GM23338 (cell line): ENCODE results near the gene SNTG2. TPM values are rescaled to one million over a fixed set of nuclear protein-coding genes. Genes with fewer than 3 reads are reported as not detected.

Source experiments
- ATAC-seq: fragments of 200-7000 bp; cut with Tn5 transposase; 3 replicates; pipeline ENCODE4 v1.9.1; 2020
- DNase-seq: peaks from one replicate; pipeline ENCODE4 v3.0.0-alpha.2; 2015; ENCODE audit warnings: low spot score
- H2AFZ ChIP-seq: fragments of 200-600 bp; sonication (generic); 2 replicates; pipeline ENCODE4 v1.8.0; 2016; ENCODE audit warnings: antibody characterized with exemption, mild to moderate bottlenecking, moderate library complexity
- H3F3A ChIP-seq: fragments of 200-600 bp; sonication (generic); replicated peaks from 2 replicates; pipeline ENCODE4 v1.8.0; 2017; ENCODE audit warnings: antibody characterized with exemption, mixed run types, low read depth
- H3K27ac ChIP-seq: fragments of 200-600 bp; sonication (generic); 2 replicates; pipeline ENCODE4 v1.6.1; 2016; ENCODE audit warnings: low read depth
- H3K27me3 ChIP-seq: fragments of 200-600 bp; sonication (generic); 2 replicates; pipeline ENCODE4 v1.8.0; 2016; ENCODE audit warnings: mild to moderate bottlenecking, mixed run types, moderate library complexity; ENCODE audit not compliant: insufficient read depth
- H3K36me3 ChIP-seq: fragments of 200-600 bp; sonication (generic); 2 replicates; pipeline ENCODE4 v1.8.0; 2016; ENCODE audit warnings: mild to moderate bottlenecking; ENCODE audit not compliant: insufficient read depth
- H3K4me1 ChIP-seq: fragments of 200-600 bp; sonication (generic); 2 replicates; pipeline ENCODE4 v1.8.0; 2016; ENCODE audit warnings: mild to moderate bottlenecking, moderate library complexity; ENCODE audit not compliant: insufficient read depth
- H3K4me2 ChIP-seq: fragments of 200-600 bp; sonication (generic); 2 replicates; pipeline ENCODE4 v1.7.1; 2017; ENCODE audit warnings: mixed run types
- H3K4me3 ChIP-seq: fragments of 200-600 bp; sonication (generic); 2 replicates; pipeline ENCODE4 v1.6.1; 2016; ENCODE audit warnings: mixed run types
- H3K79me2 ChIP-seq: fragments of 200-600 bp; sonication (generic); replicated peaks from 2 replicates; pipeline ENCODE4 v1.8.0; 2017; ENCODE audit warnings: mild to moderate bottlenecking; ENCODE audit not compliant: insufficient read depth
- H3K9me2 ChIP-seq: fragments of 200-600 bp; sonication (generic); 2 replicates; pipeline ENCODE4 v1.8.0; 2017; ENCODE audit not compliant: insufficient read depth
- H4K20me1 ChIP-seq: fragments of 200-600 bp; sonication (generic); replicated peaks from 2 replicates; pipeline ENCODE4 v1.8.0; 2017; ENCODE audit warnings: mild to moderate bottlenecking; ENCODE audit not compliant: insufficient read depth
- H3K27ac Mint-ChIP-seq: 2 replicates; pipeline ENCODE4 v1.8.0; 2020; ENCODE audit warnings: inconsistent platforms, mild to moderate bottlenecking, moderate library complexity, mixed read lengths
- H3K27me3 Mint-ChIP-seq: 3 replicates; pipeline ENCODE4 v1.8.0; 2022; ENCODE audit warnings: low read depth, mild to moderate bottlenecking, moderate library complexity, mixed read lengths, inconsistent platforms; ENCODE audit not compliant: insufficient read depth, poor library complexity
- H3K36me3 Mint-ChIP-seq: 3 replicates; pipeline ENCODE4 v1.8.0; 2021; ENCODE audit warnings: low read depth, mild to moderate bottlenecking, inconsistent platforms, moderate library complexity, mixed read lengths
- H3K4me1 Mint-ChIP-seq: 3 replicates; pipeline ENCODE4 v1.8.0; 2020; ENCODE audit warnings: mild to moderate bottlenecking, inconsistent platforms, mixed read lengths
- H3K4me3 Mint-ChIP-seq: 3 replicates; pipeline ENCODE4 v1.8.0; 2021; ENCODE audit warnings: moderate library complexity, mild to moderate bottlenecking, inconsistent platforms, mixed read lengths
- H3K9me3 Mint-ChIP-seq: 3 replicates; pipeline ENCODE4 v1.8.0; 2020; ENCODE audit warnings: moderate library complexity, mild to moderate bottlenecking, inconsistent platforms, mixed read lengths
- CREB1 ChIP-seq: fragments of 250-450 bp; sonication (Bioruptor Pico); IDR thresholded peaks from 2 replicates; pipeline ENCODE4 v1.5.0; 2020; ENCODE audit warnings: low read depth, mild to moderate bottlenecking, moderate library complexity
- EZH2 ChIP-seq: fragments of 200-600 bp; sonication (generic); IDR thresholded peaks from one replicate; pipeline ENCODE4 v1.8.0; 2017; ENCODE audit warnings: antibody characterized with exemption, mild to moderate bottlenecking, low read depth; ENCODE audit not compliant: unreplicated experiment
- EZH2phosphoT487 ChIP-seq: fragments of 200-600 bp; sonication (generic); IDR thresholded peaks from one replicate; pipeline ENCODE4 v1.8.1; 2018; ENCODE audit warnings: antibody characterized with exemption; ENCODE audit not compliant: unreplicated experiment
- JUNB ChIP-seq: IDR thresholded peaks from one replicate; pipeline ENCODE4 v1.6.1; 2016; ENCODE audit warnings: antibody characterized with exemption; ENCODE audit not compliant: unreplicated experiment
- NANOG ChIP-seq: IDR thresholded peaks from 2 replicates; pipeline ENCODE4 v1.6.1; 2016; ENCODE audit warnings: antibody characterized with exemption, borderline replicate concordance
- POLR2AphosphoS5 ChIP-seq: IDR thresholded peaks from 2 replicates; pipeline ENCODE4 v1.6.1; 2016; ENCODE audit warnings: antibody characterized with exemption, low read depth
- STAT1 ChIP-seq: IDR thresholded peaks from one replicate; pipeline ENCODE4 v1.6.1; 2016; ENCODE audit warnings: antibody characterized with exemption; ENCODE audit not compliant: unreplicated experiment
- ZNF114 ChIP-seq: fragments of 250-450 bp; sonication (Bioruptor Pico); IDR thresholded peaks from 2 replicates; pipeline ENCODE4 v1.5.0; 2020; ENCODE audit warnings: mild to moderate bottlenecking, moderate library complexity
- ZNF331 ChIP-seq: fragments of 250-450 bp; sonication (Bioruptor Pico); IDR thresholded peaks from 2 replicates; pipeline ENCODE4 v1.5.0; 2020; ENCODE audit warnings: low read depth, mild to moderate bottlenecking, moderate library complexity
- polyA plus RNA-seq: library from polyadenylated mRNA; unstranded; fragments of >200 nt; fragmentation: Nextera tagmentation; extraction: Ambion mirVana; gene quantifications from 2 replicates; pipeline ENCODE4 v1.2.1, GENCODE V29; 2016
- total RNA-seq: library from RNA; depleted of rRNA; stranded (reverse); fragments of >200 nt; shearing (Covaris generic); gene quantifications from 2 replicates; pipeline ENCODE4 v1.2.3, GENCODE V29; 2014
- TF ChIP-seq, protein P1 (sequence below): IDR thresholded peaks from one replicate; pipeline ENCODE4 v1.6.1; 2018; ENCODE audit warnings: antibody characterized with exemption; ENCODE audit not compliant: unreplicated experiment
- TF ChIP-seq, protein P2 (sequence below), 2 experiments: fragments of 200-600 bp in 1 of 2; sonication (generic) in 1 of 2; conservative IDR thresholded peaks; 2 replicates each; pipeline versions ENCODE4 v1.5.1 to v1.6.1; 2016 to 2017; ENCODE audit warnings: antibody characterized with exemption in 2 of 2, low read depth in 2 of 2, mild to moderate bottlenecking in 2 of 2, moderate library complexity in 1 of 2
- TF ChIP-seq, protein P3 (sequence below): IDR thresholded peaks from 2 replicates; pipeline ENCODE4 v1.6.1; 2016; ENCODE audit warnings: antibody characterized with exemption
- TF ChIP-seq, protein P4 (sequence below): fragments of 250-450 bp; sonication (Bioruptor Pico); IDR thresholded peaks from 2 replicates; pipeline ENCODE4 v1.5.0; 2020; ENCODE audit warnings: mild to moderate bottlenecking, moderate library complexity

The SNTG2 gene
- total and polyA plus RNA-seq, 2 experiments from 2014 or later, result 27.5 to 60.4 TPM

DNA sequence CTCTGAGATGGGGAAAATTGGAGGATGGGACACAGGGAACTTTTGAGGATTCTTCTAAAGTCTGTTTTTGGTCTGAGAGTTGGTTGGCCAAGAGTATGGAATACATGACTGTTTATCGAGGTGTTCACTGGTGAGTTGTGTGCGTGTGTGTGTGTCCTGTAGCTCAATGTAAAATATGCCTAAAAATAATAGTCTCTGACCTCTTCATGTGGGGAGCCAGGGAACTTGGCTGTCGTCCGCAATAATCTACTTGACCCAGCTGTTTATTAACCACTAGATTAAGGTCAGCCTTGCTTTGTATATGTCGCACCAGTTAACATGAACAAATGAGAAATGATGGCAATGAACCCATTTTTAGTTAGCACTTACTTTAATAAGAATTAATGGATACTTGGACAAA lies 285.2 kb downstream of the SNTG2 start:
- Histone ChIP-seq H2AFZ (no peak overlapping the region), H3K9me2 (no peaks in the 10 kb centered on the region), H4K20me1 (no peaks in the 10 kb centered on the region), H3F3A (no peaks in the 10 kb centered on the region), H3K36me3 (no peaks in the 10 kb centered on the region), H3K79me2 (no peaks in the 10 kb centered on the region), H3K4me2 (no peak overlapping the region), H3K4me1 (no peaks in the 10 kb centered on the region; the same call in 1 of the 2 replicates), H3K4me3 (no peak overlapping the region), H3K27me3 (no peaks in the 10 kb centered on the region), H3K27ac (no peak overlapping the region)
- Mint-ChIP-seq H3K27ac (no peak overlapping the region), H3K9me3 (peaks cover 6% of the 10 kb centered on the region), H3K36me3 (peaks cover 13% of the 10 kb centered on the region), H3K4me3 (no peak overlapping the region), H3K4me1 (peaks cover 9% of the 10 kb centered on the region), H3K27me3 (peaks cover 10% of the 10 kb centered on the region)
- DNase-seq, result no peak
- TF ChIP-seq EZH2, result no peak
- no peak for TF ChIP-seq ZNF331 (CRISPR knock-in tag)
- no peak for TF ChIP-seq STAT1
- TF ChIP-seq, protein P1, sequence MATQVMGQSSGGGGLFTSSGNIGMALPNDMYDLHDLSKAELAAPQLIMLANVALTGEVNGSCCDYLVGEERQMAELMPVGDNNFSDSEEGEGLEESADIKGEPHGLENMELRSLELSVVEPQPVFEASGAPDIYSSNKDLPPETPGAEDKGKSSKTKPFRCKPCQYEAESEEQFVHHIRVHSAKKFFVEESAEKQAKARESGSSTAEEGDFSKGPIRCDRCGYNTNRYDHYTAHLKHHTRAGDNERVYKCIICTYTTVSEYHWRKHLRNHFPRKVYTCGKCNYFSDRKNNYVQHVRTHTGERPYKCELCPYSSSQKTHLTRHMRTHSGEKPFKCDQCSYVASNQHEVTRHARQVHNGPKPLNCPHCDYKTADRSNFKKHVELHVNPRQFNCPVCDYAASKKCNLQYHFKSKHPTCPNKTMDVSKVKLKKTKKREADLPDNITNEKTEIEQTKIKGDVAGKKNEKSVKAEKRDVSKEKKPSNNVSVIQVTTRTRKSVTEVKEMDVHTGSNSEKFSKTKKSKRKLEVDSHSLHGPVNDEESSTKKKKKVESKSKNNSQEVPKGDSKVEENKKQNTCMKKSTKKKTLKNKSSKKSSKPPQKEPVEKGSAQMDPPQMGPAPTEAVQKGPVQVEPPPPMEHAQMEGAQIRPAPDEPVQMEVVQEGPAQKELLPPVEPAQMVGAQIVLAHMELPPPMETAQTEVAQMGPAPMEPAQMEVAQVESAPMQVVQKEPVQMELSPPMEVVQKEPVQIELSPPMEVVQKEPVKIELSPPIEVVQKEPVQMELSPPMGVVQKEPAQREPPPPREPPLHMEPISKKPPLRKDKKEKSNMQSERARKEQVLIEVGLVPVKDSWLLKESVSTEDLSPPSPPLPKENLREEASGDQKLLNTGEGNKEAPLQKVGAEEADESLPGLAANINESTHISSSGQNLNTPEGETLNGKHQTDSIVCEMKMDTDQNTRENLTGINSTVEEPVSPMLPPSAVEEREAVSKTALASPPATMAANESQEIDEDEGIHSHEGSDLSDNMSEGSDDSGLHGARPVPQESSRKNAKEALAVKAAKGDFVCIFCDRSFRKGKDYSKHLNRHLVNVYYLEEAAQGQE, result no peak
- TF ChIP-seq, protein P2, sequence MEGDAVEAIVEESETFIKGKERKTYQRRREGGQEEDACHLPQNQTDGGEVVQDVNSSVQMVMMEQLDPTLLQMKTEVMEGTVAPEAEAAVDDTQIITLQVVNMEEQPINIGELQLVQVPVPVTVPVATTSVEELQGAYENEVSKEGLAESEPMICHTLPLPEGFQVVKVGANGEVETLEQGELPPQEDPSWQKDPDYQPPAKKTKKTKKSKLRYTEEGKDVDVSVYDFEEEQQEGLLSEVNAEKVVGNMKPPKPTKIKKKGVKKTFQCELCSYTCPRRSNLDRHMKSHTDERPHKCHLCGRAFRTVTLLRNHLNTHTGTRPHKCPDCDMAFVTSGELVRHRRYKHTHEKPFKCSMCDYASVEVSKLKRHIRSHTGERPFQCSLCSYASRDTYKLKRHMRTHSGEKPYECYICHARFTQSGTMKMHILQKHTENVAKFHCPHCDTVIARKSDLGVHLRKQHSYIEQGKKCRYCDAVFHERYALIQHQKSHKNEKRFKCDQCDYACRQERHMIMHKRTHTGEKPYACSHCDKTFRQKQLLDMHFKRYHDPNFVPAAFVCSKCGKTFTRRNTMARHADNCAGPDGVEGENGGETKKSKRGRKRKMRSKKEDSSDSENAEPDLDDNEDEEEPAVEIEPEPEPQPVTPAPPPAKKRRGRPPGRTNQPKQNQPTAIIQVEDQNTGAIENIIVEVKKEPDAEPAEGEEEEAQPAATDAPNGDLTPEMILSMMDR (conservative IDR thresholded peaks at IDR 0.05; ENCODE audit: low read depth in 2 of 2), result no peak
- TF ChIP-seq JUNB, result no peak
- no peak for TF ChIP-seq CREB1 (CRISPR knock-in tag)
- TF ChIP-seq, protein P3, sequence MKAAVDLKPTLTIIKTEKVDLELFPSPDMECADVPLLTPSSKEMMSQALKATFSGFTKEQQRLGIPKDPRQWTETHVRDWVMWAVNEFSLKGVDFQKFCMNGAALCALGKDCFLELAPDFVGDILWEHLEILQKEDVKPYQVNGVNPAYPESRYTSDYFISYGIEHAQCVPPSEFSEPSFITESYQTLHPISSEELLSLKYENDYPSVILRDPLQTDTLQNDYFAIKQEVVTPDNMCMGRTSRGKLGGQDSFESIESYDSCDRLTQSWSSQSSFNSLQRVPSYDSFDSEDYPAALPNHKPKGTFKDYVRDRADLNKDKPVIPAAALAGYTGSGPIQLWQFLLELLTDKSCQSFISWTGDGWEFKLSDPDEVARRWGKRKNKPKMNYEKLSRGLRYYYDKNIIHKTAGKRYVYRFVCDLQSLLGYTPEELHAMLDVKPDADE, result no peak
- TF ChIP-seq, protein P4, sequence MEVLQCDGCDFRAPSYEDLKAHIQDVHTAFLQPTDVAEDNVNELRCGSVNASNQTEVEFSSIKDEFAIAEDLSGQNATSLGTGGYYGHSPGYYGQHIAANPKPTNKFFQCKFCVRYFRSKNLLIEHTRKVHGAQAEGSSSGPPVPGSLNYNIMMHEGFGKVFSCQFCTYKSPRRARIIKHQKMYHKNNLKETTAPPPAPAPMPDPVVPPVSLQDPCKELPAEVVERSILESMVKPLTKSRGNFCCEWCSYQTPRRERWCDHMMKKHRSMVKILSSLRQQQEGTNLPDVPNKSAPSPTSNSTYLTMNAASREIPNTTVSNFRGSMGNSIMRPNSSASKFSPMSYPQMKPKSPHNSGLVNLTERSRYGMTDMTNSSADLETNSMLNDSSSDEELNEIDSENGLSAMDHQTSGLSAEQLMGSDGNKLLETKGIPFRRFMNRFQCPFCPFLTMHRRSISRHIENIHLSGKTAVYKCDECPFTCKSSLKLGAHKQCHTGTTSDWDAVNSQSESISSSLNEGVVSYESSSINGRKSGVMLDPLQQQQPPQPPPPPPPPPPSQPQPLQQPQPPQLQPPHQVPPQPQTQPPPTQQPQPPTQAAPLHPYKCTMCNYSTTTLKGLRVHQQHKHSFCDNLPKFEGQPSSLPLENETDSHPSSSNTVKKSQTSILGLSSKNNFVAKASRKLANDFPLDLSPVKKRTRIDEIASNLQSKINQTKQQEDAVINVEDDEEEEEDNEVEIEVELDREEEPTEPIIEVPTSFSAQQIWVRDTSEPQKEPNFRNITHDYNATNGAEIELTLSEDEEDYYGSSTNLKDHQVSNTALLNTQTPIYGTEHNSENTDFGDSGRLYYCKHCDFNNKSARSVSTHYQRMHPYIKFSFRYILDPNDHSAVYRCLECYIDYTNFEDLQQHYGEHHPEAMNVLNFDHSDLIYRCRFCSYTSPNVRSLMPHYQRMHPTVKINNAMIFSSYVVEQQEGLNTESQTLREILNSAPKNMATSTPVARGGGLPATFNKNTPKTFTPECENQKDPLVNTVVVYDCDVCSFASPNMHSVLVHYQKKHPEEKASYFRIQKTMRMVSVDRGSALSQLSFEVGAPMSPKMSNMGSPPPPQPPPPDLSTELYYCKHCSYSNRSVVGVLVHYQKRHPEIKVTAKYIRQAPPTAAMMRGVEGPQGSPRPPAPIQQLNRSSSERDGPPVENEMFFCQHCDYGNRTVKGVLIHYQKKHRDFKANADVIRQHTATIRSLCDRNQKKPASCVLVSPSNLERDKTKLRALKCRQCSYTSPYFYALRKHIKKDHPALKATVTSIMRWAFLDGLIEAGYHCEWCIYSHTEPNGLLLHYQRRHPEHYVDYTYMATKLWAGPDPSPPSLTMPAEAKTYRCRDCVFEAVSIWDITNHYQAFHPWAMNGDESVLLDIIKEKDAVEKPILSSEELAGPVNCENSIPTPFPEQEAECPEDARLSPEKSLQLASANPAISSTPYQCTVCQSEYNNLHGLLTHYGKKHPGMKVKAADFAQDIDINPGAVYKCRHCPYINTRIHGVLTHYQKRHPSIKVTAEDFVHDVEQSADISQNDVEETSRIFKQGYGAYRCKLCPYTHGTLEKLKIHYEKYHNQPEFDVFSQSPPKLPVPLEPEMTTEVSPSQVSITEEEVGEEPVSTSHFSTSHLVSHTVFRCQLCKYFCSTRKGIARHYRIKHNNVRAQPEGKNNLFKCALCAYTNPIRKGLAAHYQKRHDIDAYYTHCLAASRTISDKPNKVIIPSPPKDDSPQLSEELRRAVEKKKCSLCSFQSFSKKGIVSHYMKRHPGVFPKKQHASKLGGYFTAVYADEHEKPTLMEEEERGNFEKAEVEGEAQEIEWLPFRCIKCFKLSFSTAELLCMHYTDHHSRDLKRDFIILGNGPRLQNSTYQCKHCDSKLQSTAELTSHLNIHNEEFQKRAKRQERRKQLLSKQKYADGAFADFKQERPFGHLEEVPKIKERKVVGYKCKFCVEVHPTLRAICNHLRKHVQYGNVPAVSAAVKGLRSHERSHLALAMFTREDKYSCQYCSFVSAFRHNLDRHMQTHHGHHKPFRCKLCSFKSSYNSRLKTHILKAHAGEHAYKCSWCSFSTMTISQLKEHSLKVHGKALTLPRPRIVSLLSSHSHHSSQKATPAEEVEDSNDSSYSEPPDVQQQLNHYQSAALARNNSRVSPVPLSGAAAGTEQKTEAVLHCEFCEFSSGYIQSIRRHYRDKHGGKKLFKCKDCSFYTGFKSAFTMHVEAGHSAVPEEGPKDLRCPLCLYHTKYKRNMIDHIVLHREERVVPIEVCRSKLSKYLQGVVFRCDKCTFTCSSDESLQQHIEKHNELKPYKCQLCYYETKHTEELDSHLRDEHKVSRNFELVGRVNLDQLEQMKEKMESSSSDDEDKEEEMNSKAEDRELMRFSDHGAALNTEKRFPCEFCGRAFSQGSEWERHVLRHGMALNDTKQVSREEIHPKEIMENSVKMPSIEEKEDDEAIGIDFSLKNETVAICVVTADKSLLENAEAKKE (CRISPR knock-in tag), result no peak
- TF ChIP-seq NANOG, result no peak
- no peak for TF ChIP-seq EZH2phosphoT487
- TF ChIP-seq ZNF114, result no peak
- TF ChIP-seq POLR2AphosphoS5, result no peak
- no peak for ATAC-seq
